HG03520 (cell line): ENCODE results near the gene CES2.

Source experiments
- ATAC-seq: cut with Tn5 transposase; IDR thresholded peaks from one replicate; pipeline ENCODE4 v1.9.1; 2021; ENCODE audit warnings: mild to moderate bottlenecking, moderate library complexity; ENCODE audit not compliant: unreplicated experiment

CES2 gene

GRCh38 chr16:66918803-66919568 is 16.3 kb upstream of the CES2 start, which contains the start of gene CDH16:
TSS of gene CDH16 (minus strand) at chr16:66918885. CDS start at chr16:66918065, 820 bp downstream.
- no peak for ATAC-seq

- no peak for ATAC-seq
These were observed 15.6 kb upstream of the CES2 start for GRCh38 chr16:66919569-66920298.

GRCh38 chr16:66920299-66920590 is 15.1 kb upstream of the CES2 start:
- ATAC-seq = no peak

GRCh38 chr16:66920924-66921680 is 14.2 kb upstream of the CES2 start:
- ATAC-seq = no peak

GRCh38 chr16:66921729-66922450 is 13.4 kb upstream of the CES2 start:
- ATAC-seq = no peak

- no peak for ATAC-seq
These were observed 12.0 kb upstream of the CES2 start for GRCh38 chr16:66923247-66923731.

GRCh38 chr16:66923866-66924265 is 11.4 kb upstream of the CES2 start:
- no peak for ATAC-seq

GRCh38 chr16:66924527-66925321 is 10.6 kb upstream of the CES2 start:
- ATAC-seq = no peak

- ATAC-seq = no peak
These were observed 9.9 kb upstream of the CES2 start, which contains the start of gene RRAD for GRCh38 chr16:66925322-66925840. TSS of gene RRAD (minus strand) at chr16:66925535. CDS start at chr16:66925179, 356 bp downstream.

GRCh38 chr16:66926171-66926947 is 9.0 kb upstream of the CES2 start:
- no peak for ATAC-seq

GRCh38 chr16:66926961-66927436 is 8.3 kb upstream of the CES2 start:
- ATAC-seq = no peak

- no peak for ATAC-seq
These were observed 7.2 kb upstream of the CES2 start for GRCh38 chr16:66927918-66928649.

GRCh38 chr16:66928702-66929388 is 6.5 kb upstream of the CES2 start:
- no peak for ATAC-seq

- no peak for ATAC-seq
These were observed 5.1 kb upstream of the CES2 start for GRCh38 chr16:66930189-66930588.

- ATAC-seq = no peak
These were observed 3.7 kb upstream of the CES2 start for GRCh38 chr16:66931665-66932064.

GRCh38 chr16:66932076-66932475 is 3.2 kb upstream of the CES2 start:
- ATAC-seq = no peak

- no peak for ATAC-seq
These were observed 1.6 kb upstream of the CES2 start for GRCh38 chr16:66933776-66934137.
